Mesendoderm (in vitro differentiated cells): Measurements from ENCODE around the gene TPSAB1.

Experiments
- DNase-seq: peaks from one replicate; pipeline ENCODE4 v3.0.0; 2013
- H2AK5ac ChIP-seq: 2 replicates; pipeline ENCODE4 v1.6.1; 2013; ENCODE audit warnings: low read length, inconsistent platforms
- H2BK120ac ChIP-seq: 2 replicates; pipeline ENCODE4 v1.6.1; 2013; ENCODE audit warnings: low read depth, mild to moderate bottlenecking, low read length, moderate library complexity, mixed read lengths
- H2BK15ac ChIP-seq: replicated peaks from 2 replicates; pipeline ENCODE4 v1.6.1; 2013; ENCODE audit warnings: low read depth, mild to moderate bottlenecking, moderate library complexity
- H2BK5ac ChIP-seq: 2 replicates; pipeline ENCODE4 v1.6.1; 2013; ENCODE audit warnings: low read length, inconsistent platforms
- H3K18ac ChIP-seq: 2 replicates; pipeline ENCODE4 v1.6.1; 2013; ENCODE audit warnings: mild to moderate bottlenecking, low read length, mixed read lengths
- H3K23ac ChIP-seq: one replicate; pipeline ENCODE4 v1.6.1; 2013; ENCODE audit warnings: low read length
- H3K27ac ChIP-seq: 2 replicates; pipeline ENCODE4 v1.5.1; 2013; ENCODE audit warnings: low read depth, mild to moderate bottlenecking, inconsistent platforms, low read length, moderate library complexity
- H3K27me3 ChIP-seq: 2 replicates; pipeline ENCODE4 v1.6.1; 2013; ENCODE audit warnings: low read length, control low read depth, mild to moderate bottlenecking, inconsistent platforms; ENCODE audit not compliant: insufficient read depth, poor library complexity
- H3K36me3 ChIP-seq: 2 replicates; pipeline ENCODE4 v1.6.1; 2013; ENCODE audit warnings: low read length, inconsistent platforms; ENCODE audit not compliant: control insufficient read depth, insufficient read depth
- H3K4ac ChIP-seq: one replicate; pipeline ENCODE4 v1.6.1; 2013; ENCODE audit warnings: low read depth, mild to moderate bottlenecking, low read length, moderate library complexity
- H3K4me1 ChIP-seq: 2 replicates; pipeline ENCODE4 v1.6.1; 2013; ENCODE audit warnings: low read depth, low read length, inconsistent platforms; ENCODE audit not compliant: control insufficient read depth
- H3K4me2 ChIP-seq: 2 replicates; pipeline ENCODE4 v1.6.1; 2013; ENCODE audit warnings: low read length
- H3K4me3 ChIP-seq: 2 replicates; pipeline ENCODE4 v1.5.1; 2013; ENCODE audit warnings: mild to moderate bottlenecking, low read length
- H3K56ac ChIP-seq: one replicate; pipeline ENCODE4 v1.6.1; 2013; ENCODE audit warnings: low read length
- H3K79me1 ChIP-seq: 2 replicates; pipeline ENCODE4 v1.6.1; 2013; ENCODE audit warnings: low read length, inconsistent platforms
- H3K79me2 ChIP-seq: 2 replicates; pipeline ENCODE4 v1.6.1; 2013; ENCODE audit warnings: mild to moderate bottlenecking, low read length; ENCODE audit not compliant: control insufficient read depth, insufficient read depth
- H3K9ac ChIP-seq: 2 replicates; pipeline ENCODE4 v1.6.1; 2013; ENCODE audit warnings: low read length, inconsistent platforms
- H4K5ac ChIP-seq: one replicate; pipeline ENCODE4 v1.6.1; 2013; ENCODE audit warnings: low read length
- H4K8ac ChIP-seq: one replicate; pipeline ENCODE4 v1.6.1; 2013; ENCODE audit warnings: low read depth, mild to moderate bottlenecking, control low read depth, low read length, moderate library complexity
- WGBS: extraction: QIAGEN DNeasy Blood & Tissue Kit; methylation state at CpG from one replicate; pipeline ENCODE4 v1.1.7; 2013; ENCODE audit warnings: low lambda C conversion rate, missing lambda C conversion rate; ENCODE audit not compliant: insufficient coverage; ENCODE audit errors: extremely low coverage; 5-methylcytosine and 5-hydroxymethylcytosine counted together

Gene TPSAB1

GRCh38 chr16:1260101-1260680, 19.7 kb downstream of the TPSAB1 start:
- Histone ChIP-seq H3K79me2 (no peaks in the 10 kb centered on the region), H2AK5ac (no peak overlapping the region), H3K4me2 (no peak overlapping the region), H3K4me3 (no peak overlapping the region), H3K27me3 (peaks cover 22% of the 10 kb centered on the region), H3K9ac (no peak overlapping the region), H3K27ac (no peak overlapping the region), H3K4ac (no peak overlapping the region), H4K8ac (no peak overlapping the region), H3K18ac (no peak overlapping the region), H3K79me1 (no peaks in the 10 kb centered on the region), H3K56ac (no peak overlapping the region), H2BK5ac (no peak overlapping the region), H3K4me1 (no peaks in the 10 kb centered on the region), H2BK120ac (no peak overlapping the region), H4K5ac (no peak overlapping the region), H3K23ac (no peak overlapping the region), H3K36me3 (no peaks in the 10 kb centered on the region), H2BK15ac (no peak overlapping the region)
- no CpG with 5 or more reads among the region's 36 CpGs for WGBS
- no peak for DNase-seq

GRCh38 chr16:1261131-1261892, 20.8 kb downstream of the TPSAB1 start:
- Histone ChIP-seq H3K56ac (peak overlapping the region; percentile 15), H3K23ac (no peak overlapping the region), H3K4me1 (no peaks in the 10 kb centered on the region), H3K36me3 (no peaks in the 10 kb centered on the region), H2BK15ac (no peak overlapping the region), H3K4ac (no peak overlapping the region), H3K27ac (no peak overlapping the region), H2BK5ac (no peak overlapping the region), H3K79me2 (no peaks in the 10 kb centered on the region), H2BK120ac (no peak overlapping the region), H3K9ac (no peak overlapping the region), H4K5ac (no peak overlapping the region), H3K4me3 (no peak overlapping the region), H4K8ac (no peak overlapping the region), H2AK5ac (no peak overlapping the region), H3K79me1 (no peaks in the 10 kb centered on the region), H3K27me3 (peaks cover 22% of the 10 kb centered on the region), H3K18ac (no peak overlapping the region), H3K4me2 (no peak overlapping the region)
- no CpG with 5 or more reads among the region's 47 CpGs for WGBS
- DNase-seq: peak; percentile 54

GRCh38 chr16:1262210-1262845, 21.8 kb downstream of the TPSAB1 start:
- Histone ChIP-seq H2BK120ac (no peak overlapping the region), H3K4me3 (no peak overlapping the region), H4K5ac (no peak overlapping the region), H3K36me3 (no peaks in the 10 kb centered on the region), H3K4me1 (no peaks in the 10 kb centered on the region), H3K27ac (no peak overlapping the region), H3K56ac (no peak overlapping the region), H3K9ac (no peak overlapping the region), H2AK5ac (no peak overlapping the region), H3K18ac (no peak overlapping the region), H3K79me2 (no peaks in the 10 kb centered on the region), H2BK15ac (no peak overlapping the region), H3K4me2 (no peak overlapping the region), H4K8ac (no peak overlapping the region), H3K79me1 (no peaks in the 10 kb centered on the region), H2BK5ac (no peak overlapping the region), H3K4ac (no peak overlapping the region), H3K27me3 (peaks cover 22% of the 10 kb centered on the region), H3K23ac (no peak overlapping the region)
- WGBS: no CpG with 5 or more reads among the region's 32 CpGs
- no peak for DNase-seq

- no peak overlapping the region for H3K9ac ChIP-seq
- no peak overlapping the region for H2AK5ac ChIP-seq
- no peak overlapping the region for H3K4me3 ChIP-seq
- no peak overlapping the region for H2BK5ac ChIP-seq
- H2BK120ac ChIP-seq: no peak overlapping the region
- H3K23ac ChIP-seq: no peak overlapping the region
- H3K18ac ChIP-seq: no peak overlapping the region
- H4K8ac ChIP-seq: no peak overlapping the region
- H3K27me3 ChIP-seq: peaks cover 22% of the 10 kb centered on the region
- H3K79me2 ChIP-seq: no peaks in the 10 kb centered on the region
- no peak for DNase-seq
- H3K4me1 ChIP-seq: no peaks in the 10 kb centered on the region
- H2BK15ac ChIP-seq: no peak overlapping the region
- H3K36me3 ChIP-seq: no peaks in the 10 kb centered on the region
- H3K79me1 ChIP-seq: no peaks in the 10 kb centered on the region
- no peak overlapping the region for H3K4me2 ChIP-seq
- no peak overlapping the region for H3K56ac ChIP-seq
- H4K5ac ChIP-seq: no peak overlapping the region
- H3K27ac ChIP-seq: no peak overlapping the region
- WGBS: no CpG with 5 or more reads among the region's 9 CpGs
- no peak overlapping the region for H3K4ac ChIP-seq
Measured at GRCh38 chr16:1262846-1263221, 22.3 kb downstream of the TPSAB1 start.

- Histone ChIP-seq H3K56ac (no peak overlapping the region), H3K27ac (no peak overlapping the region), H2BK120ac (no peak overlapping the region), H3K9ac (no peak overlapping the region), H3K4me3 (no peak overlapping the region), H3K4me1 (no peaks in the 10 kb centered on the region), H3K79me1 (no peaks in the 10 kb centered on the region), H2BK15ac (no peak overlapping the region), H3K4me2 (no peak overlapping the region), H3K23ac (no peak overlapping the region), H4K5ac (no peak overlapping the region), H3K27me3 (peaks cover 22% of the 10 kb centered on the region), H4K8ac (no peak overlapping the region), H3K4ac (no peak overlapping the region), H3K18ac (no peak overlapping the region), H2AK5ac (no peak overlapping the region), H3K79me2 (no peaks in the 10 kb centered on the region), H2BK5ac (no peak overlapping the region), H3K36me3 (no peaks in the 10 kb centered on the region)
- no CpG with 5 or more reads among the region's 15 CpGs for WGBS
- peak; percentile 11 for DNase-seq
Measured at GRCh38 chr16:1263591-1264344, 23.3 kb downstream of the TPSAB1 start.
